Measurements from ENCODE around the gene FGG.
"Not testable (repeated sequence)": the region's sequence is repeated elsewhere in the genome, so short reads cannot be mapped to it uniquely, and the experiment has no call there.

Gene FGG

GRCh38 chr4:154602404-154603020 lies 9.9 kb downstream of the FGG start:
- no peaks in the 10 kb centered on the region for H3K4me1 Mint-ChIP-seq (ENCODE audit: low read depth)
- H3K4me3 Mint-ChIP-seq: no peak overlapping the region
- no peaks in the 10 kb centered on the region for H3K9me3 Mint-ChIP-seq
- H3K27me3 Mint-ChIP-seq: peaks cover 31% of the 10 kb centered on the region
- no peaks in the 10 kb centered on the region for H3K36me3 Mint-ChIP-seq (ENCODE audit: low read depth)
- no peak overlapping the region for H3K27ac Mint-ChIP-seq

GRCh38 chr4:154597798-154598774 lies 14.4 kb downstream of the FGG start:
- Mint-ChIP-seq H3K4me1 (ENCODE audit: low read depth) (no peaks in the 10 kb centered on the region), H3K27me3 (peaks cover 22% of the 10 kb centered on the region), H3K27ac (no peak overlapping the region), H3K4me3 (no peak overlapping the region), H3K36me3 (ENCODE audit: low read depth) (no peaks in the 10 kb centered on the region), H3K9me3 (no peaks in the 10 kb centered on the region)

GRCh38 chr4:154597281-154597680 lies 15.2 kb downstream of the FGG start:
- not testable (repeated sequence) for H3K4me1 Mint-ChIP-seq (ENCODE audit: low read depth); H3K4me3 Mint-ChIP-seq; H3K9me3 Mint-ChIP-seq; H3K36me3 Mint-ChIP-seq (ENCODE audit: low read depth); H3K27ac Mint-ChIP-seq
- peaks cover 18% of the 10 kb centered on the region for H3K27me3 Mint-ChIP-seq

- H3K36me3 Mint-ChIP-seq (ENCODE audit: low read depth): no peaks in the 10 kb centered on the region
- H3K27me3 Mint-ChIP-seq: peaks cover 21% of the 10 kb centered on the region
- no peaks in the 10 kb centered on the region for H3K9me3 Mint-ChIP-seq
- H3K27ac Mint-ChIP-seq: no peak overlapping the region
- no peak overlapping the region for H3K4me3 Mint-ChIP-seq
- no peaks in the 10 kb centered on the region for H3K4me1 Mint-ChIP-seq (ENCODE audit: low read depth)
Observed at GRCh38 chr4:154595807-154596206, 16.6 kb downstream of the FGG start.

GRCh38 chr4:154594343-154594742 lies 18.1 kb downstream of the FGG start:
- not testable (repeated sequence) for H3K4me1 Mint-ChIP-seq (ENCODE audit: low read depth)
- H3K27me3 Mint-ChIP-seq: peaks cover 28% of the 10 kb centered on the region

GRCh38 chr4:154593868-154594267 lies 18.6 kb downstream of the FGG start:
- no peaks in the 10 kb centered on the region for H3K9me3 Mint-ChIP-seq
- no peak overlapping the region for H3K27ac Mint-ChIP-seq
- H3K4me3 Mint-ChIP-seq: no peak overlapping the region
- H3K36me3 Mint-ChIP-seq (ENCODE audit: low read depth): no peaks in the 10 kb centered on the region
- H3K27me3 Mint-ChIP-seq: peaks cover 29% of the 10 kb centered on the region
- H3K4me1 Mint-ChIP-seq (ENCODE audit: low read depth): no peaks in the 10 kb centered on the region

More at GRCh38 chr4:154594343-154594742, 18.1 kb downstream of the FGG start:
- not testable (repeated sequence) for H3K9me3 Mint-ChIP-seq; H3K4me3 Mint-ChIP-seq; H3K27ac Mint-ChIP-seq; H3K36me3 Mint-ChIP-seq (ENCODE audit: low read depth)

- Mint-ChIP-seq H3K9me3 (no peaks in the 10 kb centered on the region), H3K36me3 (ENCODE audit: low read depth) (no peaks in the 10 kb centered on the region), H3K27me3 (peaks cover 35% of the 10 kb centered on the region), H3K4me1 (ENCODE audit: low read depth) (no peaks in the 10 kb centered on the region), H3K27ac (no peak overlapping the region), H3K4me3 (no peak overlapping the region)
Observed at GRCh38 chr4:154591890-154592289, 20.6 kb downstream of the FGG start.

- Mint-ChIP-seq H3K4me3 (no peak within 1 kb of the TSS), H3K36me3 (ENCODE audit: low read depth) (no peaks in the 10 kb centered on the region), H3K4me1 (ENCODE audit: low read depth) (no peaks in the 10 kb centered on the region), H3K27ac (no peak within 1 kb of the TSS), H3K27me3 (peaks cover 37% of the 10 kb centered on the region), H3K9me3 (no peaks in the 10 kb centered on the region)
Observed at GRCh38 chr4:154590329-154591006, 22.0 kb downstream of the FGG start, which contains the start of gene FGA. Gene FGA (minus strand): TSS chr4:154590742. CDS start chr4:154590687, 55 bp downstream.

- Mint-ChIP-seq H3K9me3 (no peaks in the 10 kb centered on the region), H3K27ac (no peak overlapping the region), H3K27me3 (peaks cover 37% of the 10 kb centered on the region), H3K36me3 (ENCODE audit: low read depth) (no peaks in the 10 kb centered on the region), H3K4me1 (ENCODE audit: low read depth) (no peaks in the 10 kb centered on the region), H3K4me3 (no peak overlapping the region)
Observed at GRCh38 chr4:154589296-154590197, 22.9 kb downstream of the FGG start.

GRCh38 chr4:154588198-154588597 lies 24.3 kb downstream of the FGG start:
- no peak overlapping the region for H3K27ac Mint-ChIP-seq
- no peaks in the 10 kb centered on the region for H3K4me1 Mint-ChIP-seq (ENCODE audit: low read depth)
- H3K27me3 Mint-ChIP-seq: peaks cover 37% of the 10 kb centered on the region
- no peak overlapping the region for H3K4me3 Mint-ChIP-seq
- H3K9me3 Mint-ChIP-seq: no peaks in the 10 kb centered on the region
- no peaks in the 10 kb centered on the region for H3K36me3 Mint-ChIP-seq (ENCODE audit: low read depth)

- H3K4me3 Mint-ChIP-seq: no peak overlapping the region
- H3K27ac Mint-ChIP-seq: no peak overlapping the region
- no peaks in the 10 kb centered on the region for H3K36me3 Mint-ChIP-seq (ENCODE audit: low read depth)
- no peaks in the 10 kb centered on the region for H3K9me3 Mint-ChIP-seq
- H3K4me1 Mint-ChIP-seq (ENCODE audit: low read depth): no peaks in the 10 kb centered on the region
- H3K27me3 Mint-ChIP-seq: peaks cover 29% of the 10 kb centered on the region
Observed at GRCh38 chr4:154586296-154587033, 26.0 kb downstream of the FGG start.

GRCh38 chr4:154585369-154586018 lies 27.0 kb downstream of the FGG start:
- Mint-ChIP-seq H3K27me3 (peaks cover 25% of the 10 kb centered on the region), H3K36me3 (ENCODE audit: low read depth) (no peaks in the 10 kb centered on the region), H3K4me1 (ENCODE audit: low read depth) (no peaks in the 10 kb centered on the region), H3K9me3 (no peaks in the 10 kb centered on the region), H3K27ac (no peak overlapping the region), H3K4me3 (no peak overlapping the region)

GRCh38 chr4:154584259-154584658 lies 28.2 kb downstream of the FGG start:
- Mint-ChIP-seq H3K36me3 (ENCODE audit: low read depth) (no peaks in the 10 kb centered on the region), H3K4me1 (ENCODE audit: low read depth) (no peaks in the 10 kb centered on the region), H3K9me3 (no peaks in the 10 kb centered on the region), H3K4me3 (no peak overlapping the region), H3K27me3 (peaks cover 18% of the 10 kb centered on the region), H3K27ac (no peak overlapping the region)
